Islet precursor cell (in vitro differentiated cells): ENCODE results near the gene ARID5A.
A peak's percentile ranks its signal among the peaks of the same experiment; 100 is the strongest.
"Not testable (repeated sequence)": the region's sequence is repeated elsewhere in the genome, so short reads cannot be mapped to it uniquely, and the experiment has no call there.

Source experiments
- DNase-seq: peaks from one replicate; pipeline ENCODE4 v3.0.0-alpha.2; 2018

The ARID5A gene

GRCh38 chr2:96542357-96542977 is 5.9 kb downstream of the ARID5A start:
- no peak for DNase-seq

GRCh38 chr2:96546321-96546720 is 9.8 kb downstream of the ARID5A start:
- DNase-seq = no peak

- DNase-seq = no peak
These were observed 10.2 kb downstream of the ARID5A start for GRCh38 chr2:96546797-96547196.

GRCh38 chr2:96547203-96547641 is 10.7 kb downstream of the ARID5A start:
- DNase-seq = no peak

GRCh38 chr2:96547731-96548171 is 11.2 kb downstream of the ARID5A start:
- no peak for DNase-seq

- DNase-seq = peak; percentile 46
These were observed 12.3 kb downstream of the ARID5A start for GRCh38 chr2:96548558-96549465.

- no peak for DNase-seq
These were observed 12.9 kb downstream of the ARID5A start for GRCh38 chr2:96549466-96549785.

- peak; percentile 80 for DNase-seq
These were observed 13.6 kb downstream of the ARID5A start for GRCh38 chr2:96549967-96550786.

- no peak for DNase-seq
These were observed 14.4 kb downstream of the ARID5A start for GRCh38 chr2:96550787-96551604.

GRCh38 chr2:96551605-96552314 is 15.2 kb downstream of the ARID5A start:
- no peak for DNase-seq

GRCh38 chr2:96552315-96553175 is 16.0 kb downstream of the ARID5A start:
- DNase-seq = no peak

GRCh38 chr2:96553176-96553956 is 16.8 kb downstream of the ARID5A start:
- DNase-seq = no peak

GRCh38 chr2:96553957-96554292 is 17.4 kb downstream of the ARID5A start:
- DNase-seq = not testable (repeated sequence)

GRCh38 chr2:96554293-96555145 is 18.0 kb downstream of the ARID5A start:
- peak; percentile 75 for DNase-seq

- no peak for DNase-seq
These were observed 18.6 kb downstream of the ARID5A start for GRCh38 chr2:96555146-96555610.

GRCh38 chr2:96556441-96557330 is 20.1 kb downstream of the ARID5A start:
- peak; percentile 97 for DNase-seq

- not testable (repeated sequence) for DNase-seq
These were observed 20.9 kb downstream of the ARID5A start for GRCh38 chr2:96557421-96557820.

- DNase-seq = peak; percentile 24
These were observed 21.5 kb downstream of the ARID5A start for GRCh38 chr2:96558061-96558460.
